ENCODE measurements around the gene SPIRE2.

SPIRE2 gene

DNA sequence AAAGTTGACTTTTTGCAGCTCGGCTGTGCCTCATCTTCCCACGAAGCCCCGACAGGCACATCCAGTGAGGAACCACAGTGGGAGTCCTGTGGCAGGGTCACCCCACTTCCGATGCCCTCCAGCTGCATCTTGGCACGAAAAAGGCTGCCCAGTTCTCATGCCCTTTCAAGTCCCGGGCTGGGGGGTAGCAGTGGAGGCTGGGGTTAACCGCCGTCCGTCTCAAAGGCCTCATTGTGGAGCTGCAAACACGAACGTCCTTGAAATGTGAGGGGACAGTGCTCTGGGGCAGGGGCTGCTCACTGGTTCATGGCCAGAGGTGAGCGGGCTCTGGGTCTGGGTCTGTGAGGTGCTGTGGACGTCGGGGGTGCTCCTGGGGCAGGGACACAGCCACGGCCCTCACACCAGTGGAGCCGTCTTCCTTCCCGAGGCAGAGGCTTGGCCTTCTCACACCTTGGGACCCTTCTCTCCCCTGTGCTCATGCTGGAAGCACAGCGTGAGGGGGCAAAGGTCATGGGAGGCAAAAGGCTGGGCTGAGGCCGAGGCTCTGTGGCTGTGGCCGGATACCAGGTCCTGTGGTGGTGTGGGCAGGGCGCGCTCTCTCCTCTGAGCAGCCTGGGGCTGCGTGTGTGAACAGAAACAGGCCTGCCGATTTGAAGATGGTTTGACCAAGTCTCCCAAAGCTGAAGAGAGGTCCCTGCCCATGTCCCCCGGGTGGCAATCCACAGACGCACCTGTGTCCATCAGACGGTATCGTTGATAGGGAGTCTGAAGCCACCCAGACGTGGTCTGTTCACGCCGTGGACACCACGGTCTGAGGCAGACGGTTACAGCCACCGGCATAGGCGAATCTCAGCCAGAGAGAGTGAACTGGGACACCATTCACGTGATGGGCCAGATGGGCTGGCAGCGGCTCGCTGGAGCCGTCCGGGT lies 87.3 kb downstream of the SPIRE2 start:
- no peak for DNase-seq (ENCODE audit: low read depth)

DNA sequence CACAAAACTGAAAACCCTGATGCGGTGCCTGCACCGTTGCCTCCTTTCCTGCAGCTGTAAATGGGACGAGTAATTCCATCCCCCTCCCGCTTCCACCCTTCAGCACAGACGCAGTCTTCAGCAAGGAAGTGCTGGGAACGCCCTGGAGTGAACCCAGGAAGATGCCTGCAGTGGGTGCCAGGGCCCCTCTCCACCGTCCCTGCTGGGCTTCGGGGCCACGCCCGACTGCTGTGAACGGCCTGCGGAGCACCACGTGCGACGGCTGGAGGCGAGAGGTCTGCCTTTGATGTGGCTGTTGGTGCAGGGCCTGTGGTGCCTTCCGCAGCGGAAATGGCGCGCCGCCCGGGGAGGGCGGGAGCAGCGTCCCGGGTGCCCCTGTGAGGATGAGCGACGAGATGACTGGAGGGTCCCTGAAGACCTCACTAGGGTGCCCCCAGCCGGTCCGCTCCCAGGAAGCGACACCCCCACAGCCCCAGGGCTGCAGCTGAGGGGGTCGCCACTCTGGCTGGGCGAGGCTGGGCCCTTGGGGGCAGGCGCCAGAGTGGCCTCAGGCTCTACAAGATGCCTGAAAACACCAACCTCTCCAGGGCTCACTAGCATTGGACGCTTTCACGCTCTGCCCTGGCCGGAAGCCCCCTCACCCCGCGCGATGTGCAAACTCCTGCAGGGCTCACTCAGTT lies 89.6 kb downstream of the SPIRE2 start:
- peak; percentile 43 for DNase-seq (ENCODE audit: low read depth)

DNA sequence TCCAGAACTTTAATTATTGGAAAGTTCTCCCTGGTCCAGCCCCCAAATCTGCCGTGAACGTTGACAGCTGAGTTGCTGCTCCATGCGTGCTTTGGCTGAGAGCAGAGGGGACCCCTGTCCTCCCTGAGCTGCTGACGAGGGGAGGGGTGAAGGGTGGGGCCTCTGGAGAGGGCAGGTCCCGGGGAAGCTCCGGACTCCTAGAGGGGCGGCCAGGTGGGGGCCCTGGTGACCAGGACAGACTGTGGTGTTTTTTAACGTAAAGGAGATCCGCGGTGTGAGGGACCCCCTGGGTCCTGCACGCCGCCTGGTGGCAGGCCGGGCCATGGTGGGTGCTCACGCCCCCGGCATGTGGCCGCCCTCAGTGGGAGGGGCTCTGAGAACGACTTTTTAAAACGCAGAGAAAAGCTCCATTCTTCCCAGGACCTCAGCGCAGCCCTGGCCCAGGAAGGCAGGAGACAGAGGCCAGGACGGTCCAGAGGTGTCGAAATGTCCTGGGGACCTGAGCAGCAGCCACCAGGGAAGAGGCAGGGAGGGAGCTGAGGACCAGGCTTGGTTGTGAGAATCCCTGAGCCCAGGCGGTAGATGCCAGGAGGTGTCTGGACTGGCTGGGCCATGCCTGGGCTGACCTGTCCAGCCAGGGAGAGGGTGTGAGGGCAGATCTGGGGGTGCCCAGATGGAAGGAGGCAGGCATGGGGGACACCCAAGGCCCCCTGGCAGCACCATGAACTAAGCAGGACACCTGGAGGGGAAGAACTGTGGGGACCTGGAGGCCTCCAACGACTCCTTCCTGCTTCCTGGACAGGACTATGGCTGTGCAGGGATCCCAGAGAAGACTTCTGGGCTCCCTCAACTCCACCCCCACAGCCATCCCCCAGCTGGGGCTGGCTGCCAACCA lies 90.4 kb downstream of the SPIRE2 start, which contains the start of gene MC1R:
Gene MC1R (plus strand): TSS at position 410 of the 895 bp plus-strand sequence. CDS start 397 bp downstream, at position 807.
- DNase-seq (ENCODE audit: low read depth) = no peak

DNA sequence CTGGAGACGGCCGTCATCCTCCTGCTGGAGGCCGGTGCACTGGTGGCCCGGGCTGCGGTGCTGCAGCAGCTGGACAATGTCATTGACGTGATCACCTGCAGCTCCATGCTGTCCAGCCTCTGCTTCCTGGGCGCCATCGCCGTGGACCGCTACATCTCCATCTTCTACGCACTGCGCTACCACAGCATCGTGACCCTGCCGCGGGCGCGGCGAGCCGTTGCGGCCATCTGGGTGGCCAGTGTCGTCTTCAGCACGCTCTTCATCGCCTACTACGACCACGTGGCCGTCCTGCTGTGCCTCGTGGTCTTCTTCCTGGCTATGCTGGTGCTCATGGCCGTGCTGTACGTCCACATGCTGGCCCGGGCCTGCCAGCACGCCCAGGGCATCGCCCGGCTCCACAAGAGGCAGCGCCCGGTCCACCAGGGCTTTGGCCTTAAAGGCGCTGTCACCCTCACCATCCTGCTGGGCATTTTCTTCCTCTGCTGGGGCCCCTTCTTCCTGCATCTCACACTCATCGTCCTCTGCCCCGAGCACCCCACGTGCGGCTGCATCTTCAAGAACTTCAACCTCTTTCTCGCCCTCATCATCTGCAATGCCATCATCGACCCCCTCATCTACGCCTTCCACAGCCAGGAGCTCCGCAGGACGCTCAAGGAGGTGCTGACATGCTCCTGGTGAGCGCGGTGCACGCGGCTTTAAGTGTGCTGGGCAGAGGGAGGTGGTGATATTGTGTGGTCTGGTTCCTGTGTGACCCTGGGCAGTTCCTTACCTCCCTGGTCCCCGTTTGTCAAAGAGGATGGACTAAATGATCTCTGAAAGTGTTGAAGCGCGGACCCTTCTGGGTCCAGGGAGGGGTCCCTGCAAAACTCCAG lies 91.5 kb downstream of the SPIRE2 start:
- DNase-seq (ENCODE audit: low read depth) = no peak

DNA sequence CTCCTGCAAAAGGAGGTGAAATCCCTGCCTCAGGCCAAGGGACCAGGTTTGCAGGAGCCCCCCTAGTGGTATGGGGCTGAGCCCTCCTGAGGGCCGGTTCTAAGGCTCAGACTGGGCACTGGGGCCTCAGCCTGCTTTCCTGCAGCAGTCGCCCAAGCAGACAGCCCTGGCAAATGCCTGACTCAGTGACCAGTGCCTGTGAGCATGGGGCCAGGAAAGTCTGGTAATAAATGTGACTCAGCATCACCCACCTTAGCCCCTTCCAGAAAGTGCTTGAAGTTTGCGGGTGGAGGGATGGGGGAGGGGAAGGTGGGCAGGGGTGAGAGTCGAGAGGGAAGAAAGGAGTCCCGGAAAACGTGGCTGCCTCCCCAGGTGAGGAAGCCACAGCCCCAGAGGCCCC lies 92.4 kb downstream of the SPIRE2 start:
- DNase-seq (ENCODE audit: low read depth) = no peak

Data from stimulated activated CD8-positive, alpha-beta memory T cell treated with anti-CD3 and anti-CD28 coated beads, Interleukin-15, amount 100 ng/mL, for 24 hours (primary cell).